Thyroid gland (tissue), 4 donors: ENCODE measurements around the gene FAM20B. TPM values are rescaled to one million over a fixed set of nuclear protein-coding genes. Genes with fewer than 3 reads are reported as not detected.

Experiments used
- DNase-seq, 2 donors: peaks; one replicate each; pipeline ENCODE4 v3.0.0-alpha.2; 2019
- H3K27ac ChIP-seq, 3 donors: fragments of 200-600 bp; sonication (generic); 1 replicate in 2 of 3; 2 replicates in 1 of 3; pipeline ENCODE4 v1.5.1; 2016 to 2019; ENCODE audit warnings: mild to moderate bottlenecking in 1 of 3, moderate library complexity in 1 of 3
- H3K27me3 ChIP-seq: fragments of 200-600 bp; sonication (generic); one replicate; pipeline ENCODE4 v1.5.1; 2019
- H3K36me3 ChIP-seq, 2 donors: fragments of 200-600 bp; sonication (generic); one replicate each; pipeline ENCODE4 v1.5.1; 2016 to 2019
- H3K4me1 ChIP-seq, 2 donors: fragments of 200-600 bp; sonication (generic); one replicate each; pipeline ENCODE4 v1.5.1; 2017 to 2019
- H3K4me3 ChIP-seq, 3 donors: fragments of 200-600 bp; sonication (generic); replicated peaks in 1 of 3; 1 replicate in 2 of 3; 2 replicates in 1 of 3; pipeline ENCODE4 v1.5.1; 2016; ENCODE audit warnings: mild to moderate bottlenecking in 1 of 3
- H3K9me3 ChIP-seq: fragments of 200-600 bp; sonication (generic); one replicate; pipeline ENCODE4 v1.5.1; 2017
- POLR2A ChIP-seq, 2 donors: fragments of 450-650 bp; IDR thresholded peaks; one replicate each; pipeline ENCODE4 v1.6.1; 2017; ENCODE audit warnings: antibody characterized with exemption in 2 of 2, mild to moderate bottlenecking in 2 of 2, moderate library complexity in 1 of 2
- WGBS, 2 donors: methylation state at CpG; one replicate each; pipeline ENCODE4 v1.1.5; 2017; 5-methylcytosine and 5-hydroxymethylcytosine counted together
- intact Hi-C: fragments of 100-400 bp; cut with DNase I; formaldehyde crosslinking; loops from one replicate; pipeline ENCODE4 v1.15.1; 2023
- total RNA-seq, 4 donors: library from RNA; depleted of rRNA; stranded (reverse); fragments of >200 nt; gene quantifications; one replicate each; pipeline ENCODE4 v1.2.3, GENCODE V29; 2016
- TF ChIP-seq, protein P1 (sequence below), 6 experiments: fragments of 200-600 bp in 3 of 6; fragments of 450-650 bp in 3 of 6; sonication (generic) in 3 of 6; IDR thresholded peaks; one replicate each; pipeline ENCODE4 v1.5.1; 2016 to 2019; ENCODE audit warnings: antibody characterized with exemption in 6 of 6, mild to moderate bottlenecking in 2 of 6, inconsistent platforms in 1 of 6, moderate library complexity in 1 of 6

Gene FAM20B
- total RNA-seq, 4 donors from 2014 or later = 24.3 to 39.2 (median 30.6) TPM

DNA sequence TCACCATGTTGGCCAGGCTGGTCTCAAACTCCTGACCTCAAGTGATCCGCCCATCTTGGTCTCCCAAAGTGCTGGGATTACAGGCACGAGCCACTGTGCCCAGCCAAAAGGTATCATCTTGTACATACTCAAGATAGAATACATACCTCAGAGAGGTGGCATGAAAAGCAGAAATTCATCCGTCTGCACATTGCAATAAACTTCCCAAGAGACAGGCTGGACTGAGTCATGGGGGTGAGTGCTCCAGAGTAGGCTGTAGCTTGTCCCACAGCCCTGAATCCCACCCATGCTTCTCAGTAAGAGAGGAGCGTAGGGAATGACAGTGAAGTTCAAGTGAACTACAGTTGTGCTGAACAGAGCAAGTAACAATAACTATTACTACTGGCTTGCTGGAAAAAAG is 75.9 kb downstream of the FAM20B start:
- Histone ChIP-seq H3K4me3 (no peak overlapping the region), H3K9me3 (no peaks in the 10 kb centered on the region), H3K36me3 (peaks cover 1 to 3% of the 10 kb centered on the region in 2 donors), H3K27me3 (no peaks in the 10 kb centered on the region), H3K27ac (no peak overlapping the region), H3K4me1 (no peaks in the 10 kb centered on the region)
- no peak for DNase-seq
- WGBS, 2 donors = 97 to 98% methylated on average over 4 of the region's 4 CpGs
- intact Hi-C loops = no loop called here
- TF ChIP-seq, protein P1, sequence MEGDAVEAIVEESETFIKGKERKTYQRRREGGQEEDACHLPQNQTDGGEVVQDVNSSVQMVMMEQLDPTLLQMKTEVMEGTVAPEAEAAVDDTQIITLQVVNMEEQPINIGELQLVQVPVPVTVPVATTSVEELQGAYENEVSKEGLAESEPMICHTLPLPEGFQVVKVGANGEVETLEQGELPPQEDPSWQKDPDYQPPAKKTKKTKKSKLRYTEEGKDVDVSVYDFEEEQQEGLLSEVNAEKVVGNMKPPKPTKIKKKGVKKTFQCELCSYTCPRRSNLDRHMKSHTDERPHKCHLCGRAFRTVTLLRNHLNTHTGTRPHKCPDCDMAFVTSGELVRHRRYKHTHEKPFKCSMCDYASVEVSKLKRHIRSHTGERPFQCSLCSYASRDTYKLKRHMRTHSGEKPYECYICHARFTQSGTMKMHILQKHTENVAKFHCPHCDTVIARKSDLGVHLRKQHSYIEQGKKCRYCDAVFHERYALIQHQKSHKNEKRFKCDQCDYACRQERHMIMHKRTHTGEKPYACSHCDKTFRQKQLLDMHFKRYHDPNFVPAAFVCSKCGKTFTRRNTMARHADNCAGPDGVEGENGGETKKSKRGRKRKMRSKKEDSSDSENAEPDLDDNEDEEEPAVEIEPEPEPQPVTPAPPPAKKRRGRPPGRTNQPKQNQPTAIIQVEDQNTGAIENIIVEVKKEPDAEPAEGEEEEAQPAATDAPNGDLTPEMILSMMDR (IDR thresholded peaks at IDR 0.05) = no peak
- no peak for TF ChIP-seq POLR2A (IDR thresholded peaks at IDR 0.05)

DNA sequence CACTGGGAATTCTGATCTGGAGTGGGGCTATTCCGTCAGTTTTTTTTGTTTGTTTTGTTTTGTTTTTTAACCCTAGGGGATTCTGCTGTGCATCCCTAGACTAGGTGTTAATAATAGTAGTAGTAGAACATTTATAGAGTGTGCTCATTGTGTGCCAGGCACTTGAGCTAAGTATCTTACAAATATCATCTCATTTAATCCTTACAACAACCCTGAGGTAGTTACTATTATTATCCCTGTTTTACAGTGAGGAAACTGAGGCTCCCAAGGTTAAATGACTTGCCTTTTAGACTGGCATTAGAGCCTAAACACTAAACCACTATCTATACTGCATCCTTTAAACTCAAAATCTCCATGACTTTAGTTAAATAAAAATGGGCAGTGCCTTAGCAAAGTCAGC is 78.3 kb downstream of the FAM20B start:
- H3K4me3 ChIP-seq = no peak overlapping the region
- H3K27me3 ChIP-seq = no peaks in the 10 kb centered on the region
- H3K4me1 ChIP-seq = no peaks in the 10 kb centered on the region
- TF ChIP-seq, protein P1 (IDR thresholded peaks at IDR 0.05) = no peak
- TF ChIP-seq POLR2A (IDR thresholded peaks at IDR 0.05) = no peak
- H3K27ac ChIP-seq = no peak overlapping the region
- peaks cover 15 to 21% of the 10 kb centered on the region in 2 donors for H3K36me3 ChIP-seq
- 94 to 100% methylated on average over 1 of the region's 1 CpG for WGBS, 2 donors
- no peak for DNase-seq
- intact Hi-C loops = no loop called here
- no peaks in the 10 kb centered on the region for H3K9me3 ChIP-seq

DNA sequence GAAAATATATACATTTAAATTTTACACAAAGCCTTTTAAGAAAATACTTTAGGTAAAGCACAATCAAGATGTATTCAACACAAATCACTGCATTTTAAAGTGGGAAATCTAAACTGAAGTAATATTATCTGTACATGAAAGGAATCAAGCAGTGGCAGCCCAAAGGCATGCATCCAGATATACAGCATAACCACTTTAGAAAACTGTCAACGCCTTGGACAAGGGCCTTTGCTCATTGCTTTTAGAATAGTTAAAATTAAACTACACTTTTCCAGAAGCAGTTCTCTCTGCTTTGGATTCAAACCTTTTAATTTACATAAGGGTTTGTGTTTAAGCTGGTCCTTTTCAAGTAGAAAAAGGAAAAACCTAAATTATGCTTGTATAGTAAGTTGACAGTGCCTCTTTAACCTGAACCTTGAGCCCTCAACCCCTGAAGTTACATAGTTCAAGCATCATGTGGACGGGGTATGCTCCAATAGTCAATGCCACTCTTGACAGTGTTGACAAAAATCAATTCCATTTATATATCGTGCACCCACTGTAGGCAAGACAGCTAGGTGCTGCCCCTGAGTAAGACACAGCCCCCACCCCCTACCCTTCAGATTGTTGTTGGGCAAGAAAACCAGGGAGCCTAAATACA is 79.0 kb downstream of the FAM20B start:
- intact Hi-C loops = no loop called here
- Histone ChIP-seq H3K4me3 (no peak overlapping the region), H3K9me3 (no peaks in the 10 kb centered on the region), H3K27ac (no peak overlapping the region), H3K36me3 (peaks cover 20 to 28% of the 10 kb centered on the region in 2 donors), H3K4me1 (no peaks in the 10 kb centered on the region), H3K27me3 (no peaks in the 10 kb centered on the region)
- TF ChIP-seq POLR2A (IDR thresholded peaks at IDR 0.05) = no peak
- TF ChIP-seq, protein P1 (IDR thresholded peaks at IDR 0.05) = no peak
- no peak for DNase-seq
- WGBS, 2 donors = 93% methylated on average over 3 of the region's 3 CpGs

DNA sequence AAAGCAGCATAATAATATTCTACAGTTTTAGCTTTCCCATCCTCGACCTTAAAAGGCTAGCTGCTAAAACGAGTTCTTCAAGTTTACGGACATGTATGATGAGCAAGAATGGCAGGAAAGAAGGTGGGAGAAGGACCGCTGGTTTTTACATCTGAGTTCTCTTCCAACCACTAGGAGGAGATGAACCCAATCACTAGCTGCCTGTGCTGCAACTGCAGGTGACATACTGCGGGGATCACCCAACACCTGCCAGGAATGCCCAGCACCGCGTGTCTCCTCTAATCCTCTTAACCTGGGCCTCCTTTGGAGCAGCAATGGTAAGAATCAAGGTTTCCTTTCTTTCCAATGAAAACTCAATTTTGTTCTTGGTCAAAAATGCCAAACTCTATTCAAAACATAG is 79.7 kb downstream of the FAM20B start:
- H3K27ac ChIP-seq = no peak overlapping the region
- no peak overlapping the region for H3K4me3 ChIP-seq
- no peaks in the 10 kb centered on the region for H3K9me3 ChIP-seq
- H3K27me3 ChIP-seq = no peaks in the 10 kb centered on the region
- no peaks in the 10 kb centered on the region for H3K4me1 ChIP-seq
- intact Hi-C loops = no loop called here
- WGBS, 2 donors = 33 to 48% methylated on average over 7 of the region's 7 CpGs
- peak; percentile 47 to 54 for DNase-seq
- peaks cover 27 to 28% of the 10 kb centered on the region in 2 donors for H3K36me3 ChIP-seq
- TF ChIP-seq, protein P1 (IDR thresholded peaks at IDR 0.05) = peak in 4 of 6 experiments; percentile 28 to 66 (median 50)
- TF ChIP-seq POLR2A (IDR thresholded peaks at IDR 0.05) = no peak

DNA sequence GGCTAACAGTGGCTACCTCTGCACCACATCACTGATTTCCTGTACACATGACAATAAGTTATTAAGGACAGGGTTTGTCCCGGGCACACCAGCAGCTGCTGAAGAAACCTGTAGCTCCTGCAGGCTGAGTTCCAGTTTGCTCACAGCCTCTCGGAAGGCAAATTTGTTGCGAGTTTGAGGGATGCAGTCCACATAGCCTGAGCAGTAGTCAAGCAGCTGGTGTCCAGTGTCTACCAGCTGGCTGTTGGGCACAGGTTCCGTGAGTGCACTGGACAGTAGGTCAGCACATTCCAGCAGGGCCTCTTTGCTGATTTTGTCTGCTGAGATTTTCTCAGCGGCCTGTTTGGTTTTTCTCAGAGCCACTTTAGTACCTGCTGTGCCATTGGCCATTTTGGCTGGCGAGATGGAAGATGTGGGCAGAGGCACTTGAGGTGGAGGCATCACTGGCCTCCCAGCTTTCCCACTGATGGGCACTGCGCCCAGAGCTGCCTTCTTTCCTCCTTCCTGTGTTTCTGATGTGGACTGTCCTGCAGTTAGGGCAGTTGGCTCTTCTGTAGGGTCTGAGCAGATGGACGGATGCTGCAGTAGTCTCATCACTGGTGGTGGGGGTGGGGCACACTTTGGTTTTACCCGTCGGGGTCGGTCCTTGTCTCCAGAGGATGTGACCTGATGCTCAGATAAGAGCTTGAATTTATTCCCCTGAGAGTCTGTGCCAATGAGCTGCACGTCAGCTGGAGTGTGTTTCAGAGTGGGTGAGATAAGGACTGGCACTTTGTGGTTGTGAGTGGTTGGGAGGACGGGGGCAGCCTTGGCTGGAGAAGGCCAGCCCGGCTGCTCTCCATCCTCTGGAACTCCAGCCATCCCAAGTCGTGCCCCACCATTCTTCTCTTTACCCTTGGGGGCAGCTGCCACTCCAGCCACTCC is 82.3 kb downstream of the FAM20B start:
- Histone ChIP-seq H3K4me1 (no peaks in the 10 kb centered on the region), H3K9me3 (no peaks in the 10 kb centered on the region), H3K27ac (no peak overlapping the region), H3K27me3 (no peaks in the 10 kb centered on the region), H3K4me3 (no peak overlapping the region), H3K36me3 (peaks cover 35 to 41% of the 10 kb centered on the region in 2 donors)
- no peak for TF ChIP-seq POLR2A (IDR thresholded peaks at IDR 0.05)
- intact Hi-C loops = no loop called here
- 91 to 93% methylated on average over 13 to 15 of the region's 15 CpGs for WGBS, 2 donors
- no peak for DNase-seq
